HL-60 (cell line): ENCODE measurements around the gene SPAAR.

Experiments used
- CTCF ChIP-seq: IDR thresholded peaks from one replicate; pipeline ENCODE4 v1.5.1; 2011; ENCODE audit warnings: low read length, control low read depth, inconsistent platforms; ENCODE audit not compliant: insufficient read depth
- POLR2AphosphoS5 ChIP-seq: IDR thresholded peaks from 2 replicates; pipeline ENCODE4 v1.6.1; 2012; ENCODE audit warnings: low read depth
- REST ChIP-seq: IDR thresholded peaks from 2 replicates; pipeline ENCODE4 v1.6.1; 2012; ENCODE audit warnings: low read depth; ENCODE audit not compliant: insufficient replicate concordance

GRCh38 chr9:35892051-35892450, 17.2 kb upstream of the SPAAR start:
- TF ChIP-seq CTCF (no peak), REST (no peak), POLR2AphosphoS5 (no peak)
